SK-MEL-5 (cell line): ENCODE data around the gene DEFB124. TPM values are rescaled to one million over a fixed set of nuclear protein-coding genes. Genes with fewer than 3 reads are reported as not detected.
A peak's percentile ranks its signal among the peaks of the same experiment; 100 is the strongest.
"Not testable (repeated sequence)": the region's sequence is repeated elsewhere in the genome, so short reads cannot be mapped to it uniquely, and the experiment has no call there.

Experiments
- DNase-seq: peaks from one replicate; pipeline ENCODE4 v3.0.0-alpha.2; 2016; ENCODE audit warnings: low read depth, low spot score
- in situ Hi-C: cut with HindIII; loops from 2 replicates; pipeline ENCODE4 v1.10.0; 2016; ENCODE audit warnings: low sequenced_read_pairs, high pct_unique_total_duplicates, low pct_unique_long_range_greater_than_20kb
- total RNA-seq: library from RNA; depleted of rRNA; stranded (reverse); fragments of >200 nt; shearing (Covaris generic); gene quantifications from 2 replicates; pipeline ENCODE4 v1.2.3, GENCODE V29; 2014; rRNA removed

Gene DEFB124
- total RNA-seq, 1 experiment from 2014 or later: not detected

DNA sequence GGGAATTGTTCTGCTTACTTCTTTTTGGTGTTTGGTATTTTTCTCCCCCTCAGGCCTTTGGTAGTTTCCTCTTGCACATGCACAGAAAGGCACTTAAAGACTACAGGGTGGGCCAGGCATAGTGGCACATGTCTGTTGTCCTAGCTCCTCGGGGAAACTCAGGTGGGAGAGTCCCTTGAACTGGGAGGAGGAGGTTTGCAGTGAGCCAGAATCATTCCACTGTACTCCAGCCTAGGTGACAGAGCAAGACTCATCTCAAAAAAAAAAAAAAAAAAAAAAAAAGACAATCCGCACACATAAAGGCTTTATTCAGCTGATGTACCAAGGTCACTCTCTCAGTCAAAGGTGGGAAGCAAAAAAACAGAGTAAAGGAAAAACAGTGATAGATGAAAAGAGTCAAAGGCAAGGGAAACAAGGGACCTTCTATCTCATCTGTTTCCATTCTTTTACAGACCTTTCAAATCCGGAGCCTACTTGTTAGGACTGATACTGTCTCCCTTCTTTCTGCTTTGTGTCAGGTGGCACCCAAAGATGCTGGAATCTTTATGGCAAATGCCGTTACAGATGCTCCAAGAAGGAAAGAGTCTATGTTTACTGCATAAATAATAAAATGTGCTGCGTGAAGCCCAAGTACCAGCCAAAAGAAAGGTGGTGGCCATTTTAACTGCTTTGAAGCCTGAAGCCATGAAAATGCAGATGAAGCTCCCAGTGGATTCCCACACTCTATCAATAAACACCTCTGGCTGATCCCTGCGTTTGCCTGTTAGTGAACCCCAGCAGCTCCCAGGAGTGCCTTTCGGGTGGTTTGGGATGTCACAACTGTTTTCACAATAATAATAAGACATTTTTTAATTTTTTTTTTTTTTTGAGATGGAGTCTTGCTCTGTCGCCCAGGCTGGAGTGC is 25.2 kb downstream of the DEFB124 start:
- DNase-seq: no peak
- in situ Hi-C loops: no loop called here

DNA sequence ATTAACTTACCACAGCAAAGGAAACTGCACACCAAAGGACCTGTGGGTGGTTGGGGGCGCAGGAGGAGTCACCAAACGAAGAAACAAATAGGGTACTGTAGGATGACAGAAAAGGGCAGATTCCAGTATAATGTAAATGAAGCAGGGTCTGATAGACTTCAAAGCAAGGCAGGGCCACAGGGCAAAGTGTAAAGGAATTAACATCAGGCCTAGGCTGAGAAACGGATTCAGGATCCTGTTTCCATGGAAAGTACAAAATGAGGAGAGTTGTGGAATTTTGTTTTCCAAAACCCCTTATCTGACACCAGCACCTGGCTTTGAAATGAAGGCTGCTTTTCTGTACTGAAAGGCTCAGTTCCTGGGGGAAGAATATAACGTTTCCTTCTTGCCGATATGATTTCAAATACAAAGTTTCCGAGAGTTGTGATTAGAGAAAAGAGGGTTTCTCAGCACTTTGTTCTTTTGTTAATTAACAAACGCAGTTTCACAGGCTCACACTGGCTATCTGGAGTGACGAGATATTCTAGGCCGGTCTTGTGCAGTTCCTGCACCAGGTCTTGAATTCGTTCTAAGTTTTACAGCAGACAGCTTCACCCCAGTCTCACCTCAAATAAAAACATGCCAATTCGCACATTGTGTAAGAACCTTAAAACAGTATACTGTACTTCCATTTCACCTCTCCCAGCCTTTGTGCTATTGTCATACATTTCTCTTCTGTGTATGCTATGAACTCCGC is 28.7 kb downstream of the DEFB124 start:
- in situ Hi-C loops: no loop called here
- no peak for DNase-seq

DNA sequence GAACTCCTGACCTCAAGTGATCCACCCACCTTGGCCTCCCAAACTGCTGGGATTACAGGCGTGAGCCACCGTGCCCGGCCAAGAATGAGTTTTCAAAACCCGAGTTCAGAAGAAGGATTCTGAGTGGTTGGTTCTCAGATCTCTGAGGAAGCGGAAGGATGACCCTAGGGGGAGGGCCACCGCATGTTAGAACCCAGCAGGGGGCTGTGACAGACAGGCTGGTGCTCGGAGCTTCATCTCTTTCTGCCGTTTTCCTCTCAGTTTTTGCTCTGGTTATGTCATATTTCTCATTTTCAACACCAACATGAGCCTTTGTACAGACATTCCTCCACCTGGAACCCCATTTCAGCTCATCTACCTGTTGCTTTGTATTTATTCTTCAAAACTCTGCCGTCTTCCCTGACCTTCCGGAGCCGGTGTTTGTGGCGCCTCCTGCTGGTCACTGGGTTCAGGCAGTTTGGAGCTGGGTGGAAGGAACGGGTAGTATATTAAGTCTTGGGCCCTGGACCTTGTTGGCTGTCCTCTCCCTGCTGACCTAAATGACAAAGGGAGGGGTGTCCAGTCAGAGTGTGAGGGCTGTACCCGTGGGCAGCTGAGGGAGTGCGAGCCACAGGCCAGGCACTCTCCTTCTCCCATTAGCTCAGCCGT is 34.8 kb downstream of the DEFB124 start, which contains the start of gene DEFB123:
Gene DEFB123, plus strand, starts transcription at position 621 of the 648 bp plus-strand sequence. CDS start 67 bp downstream, outside the sequence.
- DNase-seq: peak; percentile 45
- in situ Hi-C loops: no loop called here

DNA sequence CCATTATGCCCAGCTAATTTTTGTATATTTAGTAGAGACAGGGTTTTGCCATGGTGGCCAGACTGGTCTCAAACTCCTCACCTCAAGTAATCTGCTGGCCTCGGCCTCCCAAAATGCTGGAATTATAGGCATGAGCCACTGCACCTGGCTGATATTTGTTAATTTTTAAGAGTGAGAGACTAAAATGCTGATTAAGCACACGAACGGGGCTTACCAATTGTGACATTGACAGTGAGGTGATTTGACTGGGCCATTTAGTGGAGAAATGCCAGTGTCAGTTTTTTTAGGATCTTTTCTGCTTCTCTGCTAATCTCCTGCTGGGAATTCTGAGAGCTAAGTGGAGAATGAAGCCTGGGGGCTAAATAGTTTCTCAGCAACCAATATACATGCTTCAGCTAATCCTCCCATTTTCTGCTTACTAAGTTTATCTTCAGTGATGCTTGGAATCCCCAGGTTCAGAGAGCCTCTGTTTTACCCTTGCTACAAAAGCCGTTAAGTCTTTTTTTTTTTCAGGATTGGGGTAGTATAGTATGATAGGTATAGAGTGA is 44.3 kb downstream of the DEFB124 start:
- in situ Hi-C loops: no loop called here
- DNase-seq: no peak

DNA sequence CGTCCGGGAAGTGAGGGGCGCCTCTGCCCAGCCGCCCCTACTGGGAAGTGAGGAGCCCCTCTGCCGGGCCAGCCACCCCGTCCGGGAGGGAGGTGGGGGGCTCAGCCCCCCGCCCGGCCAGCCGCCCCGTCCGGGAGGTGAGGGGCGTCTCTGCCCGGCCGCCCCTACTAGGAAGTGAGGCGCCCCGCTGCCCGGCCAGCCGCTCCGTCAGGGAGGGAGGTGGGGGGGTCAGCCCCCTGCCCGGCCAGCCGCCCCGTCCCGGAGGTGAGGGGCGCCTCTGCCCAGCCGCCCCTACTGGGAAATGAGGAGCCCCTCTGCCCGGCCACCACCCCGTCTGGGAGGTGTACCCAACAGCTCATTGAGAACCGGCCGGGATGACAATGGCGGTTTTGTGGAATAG is 47.4 kb downstream of the DEFB124 start:
- DNase-seq, in situ Hi-C loops: not testable (repeated sequence)

DNA sequence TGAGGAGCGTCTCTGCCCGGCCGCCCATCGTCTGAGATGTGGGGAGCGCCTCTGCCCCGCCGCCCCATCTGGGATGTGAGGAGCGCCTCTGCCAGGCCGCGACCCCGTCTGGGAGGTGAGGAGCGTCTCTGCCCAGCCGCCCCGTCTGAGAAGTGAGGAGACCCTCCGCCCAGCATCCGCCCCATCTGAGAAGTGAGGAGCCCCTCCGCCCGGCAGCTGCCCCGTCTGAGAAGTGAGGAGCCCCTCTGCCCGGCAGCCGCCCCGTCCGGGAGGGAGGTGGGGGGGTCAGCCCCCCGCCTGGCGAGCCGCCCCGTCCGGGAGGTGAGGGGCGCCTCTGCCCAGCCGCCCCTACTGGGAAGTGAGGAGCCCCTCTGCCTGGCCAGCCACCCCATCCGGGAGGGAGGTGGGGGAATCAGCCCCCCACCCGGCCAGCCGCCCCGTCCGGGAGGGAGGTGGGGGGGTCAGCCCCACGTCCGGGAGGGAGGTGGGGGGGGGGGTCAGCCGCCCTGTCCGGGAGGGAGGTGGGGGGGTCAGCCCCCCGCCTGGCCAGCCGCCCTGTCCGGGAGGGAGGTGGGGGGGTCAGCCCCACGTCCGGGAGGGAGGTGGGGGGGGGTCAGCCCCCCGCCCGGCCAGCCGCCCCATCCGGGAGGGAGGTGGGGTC is 47.9 kb downstream of the DEFB124 start:
- DNase-seq, in situ Hi-C loops: not testable (repeated sequence)

DNA sequence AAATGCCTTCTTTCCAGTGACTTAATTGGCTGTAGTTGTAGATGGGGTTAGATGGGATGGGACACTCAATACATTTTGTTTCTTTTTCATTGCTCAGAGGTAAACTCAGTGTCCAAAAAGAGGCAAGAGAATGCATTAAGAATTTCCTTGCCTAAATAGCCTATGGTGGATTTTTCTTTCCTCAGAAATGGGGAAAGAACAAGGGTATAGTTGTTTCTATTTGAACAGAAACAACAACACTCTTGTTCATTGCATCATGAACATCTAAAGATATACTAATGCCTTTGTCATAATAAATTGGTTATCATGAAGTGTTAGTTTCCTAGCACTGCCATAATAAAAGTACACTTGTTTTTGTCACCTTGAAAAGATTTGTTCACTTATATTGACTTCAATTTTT is 49.1 kb downstream of the DEFB124 start:
- in situ Hi-C loops: no loop called here
- peak; percentile 48 for DNase-seq

DNA sequence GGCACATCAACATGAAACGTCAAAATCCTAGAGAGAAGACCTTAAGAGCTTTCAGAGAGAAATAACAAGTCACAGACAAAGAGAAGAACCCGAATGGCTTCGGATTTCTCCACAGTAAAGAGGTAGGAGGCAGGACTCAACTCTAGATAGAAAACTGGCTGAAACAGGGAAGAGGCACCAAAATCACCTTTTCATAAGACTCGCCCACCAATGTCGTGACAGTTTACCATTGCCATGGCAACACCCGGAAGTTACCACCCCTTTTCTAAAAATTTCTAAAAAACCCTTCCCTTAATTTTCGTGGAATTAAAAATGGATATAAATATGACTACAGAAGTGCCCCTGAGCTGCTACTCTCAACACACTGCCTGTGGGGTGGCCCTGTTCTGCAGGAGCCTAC is 56.6 kb downstream of the DEFB124 start:
- no peak for DNase-seq
- in situ Hi-C loops: no loop called here

DNA sequence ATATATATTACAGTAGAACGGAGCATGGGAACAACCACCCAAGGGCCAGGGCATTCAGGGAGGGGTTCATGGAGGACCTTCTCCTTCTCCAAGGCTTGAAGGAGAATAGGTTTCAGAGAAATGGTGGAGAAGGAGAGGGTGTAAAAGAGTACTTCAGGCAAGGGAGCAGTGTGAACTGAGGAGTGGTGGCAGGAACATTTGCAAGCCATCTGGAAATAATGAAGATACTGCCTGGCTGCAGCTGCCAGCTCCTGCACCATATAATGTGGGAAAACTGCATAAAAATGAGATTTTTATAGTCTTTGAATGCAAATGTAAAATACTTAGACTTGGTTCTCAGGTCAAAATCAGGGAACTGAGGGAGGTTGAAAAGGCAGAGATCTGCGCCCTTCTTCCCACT is 59.3 kb downstream of the DEFB124 start:
- no peak for DNase-seq

More for the DNA sequence above, 59.3 kb downstream of the DEFB124 start:
- in situ Hi-C loops: no loop called here

Other genes starting within 250 kb of the DEFB124 start
- not detected in 2 replicates for gene DEFB115, start 217.5 kb downstream of the DEFB124 start, total RNA-seq
- not detected in 2 replicates for gene DEFB116, start 166.5 kb downstream of the DEFB124 start, total RNA-seq
- not detected in 2 replicates for gene DEFB118, start 106.5 kb downstream of the DEFB124 start, total RNA-seq
- not detected in 2 replicates for gene DEFB119, start 84.5 kb downstream of the DEFB124 start, total RNA-seq
- gene DEFB121, start 68.9 kb downstream of the DEFB124 start, total RNA-seq: not detected in 2 replicates
- not detected in 2 replicates for gene DEFB123, start 34.5 kb downstream of the DEFB124 start, total RNA-seq
- not detected in 2 replicates for gene REM1, start 161 bp upstream of the DEFB124 start, total RNA-seq
- 120 and 126 TPM in 2 replicates for gene HM13, start 39.3 kb upstream of the DEFB124 start, total RNA-seq
- gene ID1, start 130.2 kb upstream of the DEFB124 start, total RNA-seq: 23.3 and 28.2 TPM in 2 replicates
- not detected in 2 replicates for gene COX4I2, start 162.8 kb upstream of the DEFB124 start, total RNA-seq
- gene BCL2L1, start 247.7 kb upstream of the DEFB124 start, total RNA-seq: 79.5 and 81.5 TPM in 2 replicates